DND-41 (cell line): Measurements from ENCODE around the gene EXOC4.

Source experiments
- ATAC-seq: fragments of 200-7000 bp; cut with Tn5 transposase; 3 replicates; pipeline ENCODE4 v1.9.1; 2021; ENCODE audit warnings: low read depth; ENCODE audit not compliant: insufficient read depth
- DNase-seq: peaks from one replicate; pipeline ENCODE4 v3.0.0-alpha.2; 2020
- H2AFZ ChIP-seq: 2 replicates; pipeline ENCODE4 v1.6.0; 2012; ENCODE audit warnings: low read depth, low read length
- H3K27ac ChIP-seq: 2 replicates; pipeline ENCODE4 v1.5.1; 2012; ENCODE audit warnings: low read length, inconsistent platforms
- H3K27me3 ChIP-seq: fragments of 200-600 bp; sonication (generic); 2 replicates; pipeline ENCODE4 v1.6.0; 2012; ENCODE audit warnings: low read length, mild to moderate bottlenecking, inconsistent platforms; ENCODE audit not compliant: insufficient read depth, poor library complexity
- H3K36me3 ChIP-seq: 2 replicates; pipeline ENCODE4 v1.5.1; 2012; ENCODE audit warnings: low read length, inconsistent platforms; ENCODE audit not compliant: insufficient read depth
- H3K4me1 ChIP-seq: 2 replicates; pipeline ENCODE4 v1.5.1; 2012; ENCODE audit warnings: mild to moderate bottlenecking, low read length; ENCODE audit not compliant: insufficient read depth
- H3K4me2 ChIP-seq: 2 replicates; pipeline ENCODE4 v1.6.0; 2012; ENCODE audit warnings: mild to moderate bottlenecking, moderate library complexity, low read length, inconsistent platforms; ENCODE audit not compliant: insufficient read depth
- H3K4me3 ChIP-seq, 2 experiments: fragments of 200-600 bp in 1 of 2; shearing (Covaris generic) in 1 of 2; 2 replicates each; pipeline ENCODE4 v1.5.1; 2012 to 2016; ENCODE audit warnings: inconsistent platforms in 2 of 2, low read length in 2 of 2, mild to moderate bottlenecking in 2 of 2, low read depth in 1 of 2, moderate library complexity in 1 of 2
- H3K79me2 ChIP-seq: 2 replicates; pipeline ENCODE4 v1.6.0; 2012; ENCODE audit warnings: low read length, inconsistent platforms; ENCODE audit not compliant: insufficient read depth
- H3K9ac ChIP-seq: 2 replicates; pipeline ENCODE4 v1.6.0; 2012; ENCODE audit warnings: low read depth, mild to moderate bottlenecking, inconsistent platforms, low read length, moderate library complexity
- H3K9me3 ChIP-seq: 2 replicates; pipeline ENCODE4 v1.5.1; 2012; ENCODE audit warnings: low read length, moderate library complexity, mild to moderate bottlenecking, inconsistent platforms; ENCODE audit not compliant: insufficient read depth, severe bottlenecking
- H4K20me1 ChIP-seq: 2 replicates; pipeline ENCODE4 v1.6.0; 2012; ENCODE audit warnings: low read length; ENCODE audit not compliant: insufficient read depth
- CTCF ChIP-seq: IDR thresholded peaks from 2 replicates; pipeline ENCODE4 v1.5.1; 2012; ENCODE audit warnings: borderline replicate concordance, low read length, moderate library complexity, mild to moderate bottlenecking; ENCODE audit not compliant: poor library complexity, severe bottlenecking; ENCODE audit errors: extremely low read depth
- EZH2 ChIP-seq: IDR thresholded peaks from 3 replicates; pipeline ENCODE4 v1.6.1; 2012; ENCODE audit warnings: borderline replicate concordance, low read depth, mild to moderate bottlenecking, moderate library complexity, low read length, inconsistent platforms; ENCODE audit not compliant: severe bottlenecking

Gene EXOC4

GRCh38 chr7:134069187-134069586, 816.3 kb downstream of the EXOC4 start:
- Histone ChIP-seq H3K79me2 (no peaks in the 10 kb centered on the region), H4K20me1 (no peaks in the 10 kb centered on the region), H3K9ac (no peak overlapping the region), H3K36me3 (peaks cover 2% of the 10 kb centered on the region; the same call in 1 of the 2 replicates), H2AFZ (no peak overlapping the region), H3K27ac (no peak overlapping the region), H3K4me2 (no peak overlapping the region), H3K4me3 (no peak overlapping the region), H3K4me1 (no peaks in the 10 kb centered on the region), H3K27me3 (no peaks in the 10 kb centered on the region), H3K9me3 (no peaks in the 10 kb centered on the region)
- TF ChIP-seq CTCF, result no peak
- no peak for TF ChIP-seq EZH2
- DNase-seq (no peak), ATAC-seq (no peak)

- H3K27ac ChIP-seq, result no peak overlapping the region
- no peak for DNase-seq
- no peak overlapping the region for H3K4me3 ChIP-seq
- no peaks in the 10 kb centered on the region for H3K79me2 ChIP-seq
- no peak overlapping the region for H3K9ac ChIP-seq
- H2AFZ ChIP-seq, result no peak overlapping the region
- no peaks in the 10 kb centered on the region for H3K4me1 ChIP-seq
- no peaks in the 10 kb centered on the region for H3K27me3 ChIP-seq
- TF ChIP-seq EZH2, result no peak
- no peak for TF ChIP-seq CTCF
- peaks cover 2% of the 10 kb centered on the region; the same call in 1 of the 2 replicates for H3K36me3 ChIP-seq
- no peak for ATAC-seq
- H3K9me3 ChIP-seq, result peaks cover 8% of the 10 kb centered on the region
- no peak overlapping the region for H3K4me2 ChIP-seq
- no peaks in the 10 kb centered on the region for H4K20me1 ChIP-seq
These were observed 817.8 kb downstream of the EXOC4 start for GRCh38 chr7:134070673-134071072.

- Histone ChIP-seq H3K4me3 (no peak overlapping the region), H3K36me3 (no peaks in the 10 kb centered on the region; the same call in 1 of the 2 replicates), H2AFZ (no peak overlapping the region), H4K20me1 (no peaks in the 10 kb centered on the region), H3K27me3 (no peaks in the 10 kb centered on the region), H3K79me2 (no peaks in the 10 kb centered on the region), H3K27ac (no peak overlapping the region), H3K4me1 (no peaks in the 10 kb centered on the region), H3K9me3 (peaks cover 8% of the 10 kb centered on the region), H3K9ac (no peak overlapping the region), H3K4me2 (no peak overlapping the region)
- no peak for ATAC-seq
- TF ChIP-seq CTCF (no peak), EZH2 (no peak)
- no peak for DNase-seq
These were observed 818.8 kb downstream of the EXOC4 start for GRCh38 chr7:134071355-134072331.
